NCI-H82 treated with DMSO at 0.1 percent for 48 hours (cell line): ENCODE data around the gene ATP2B3.

Experiments
- DNase-seq: peaks from one replicate; lab custom pipeline; 2025; ENCODE audit not compliant: unreplicated experiment; lab: John Stamatoyannopoulos, UW

ATP2B3 gene

DNA sequence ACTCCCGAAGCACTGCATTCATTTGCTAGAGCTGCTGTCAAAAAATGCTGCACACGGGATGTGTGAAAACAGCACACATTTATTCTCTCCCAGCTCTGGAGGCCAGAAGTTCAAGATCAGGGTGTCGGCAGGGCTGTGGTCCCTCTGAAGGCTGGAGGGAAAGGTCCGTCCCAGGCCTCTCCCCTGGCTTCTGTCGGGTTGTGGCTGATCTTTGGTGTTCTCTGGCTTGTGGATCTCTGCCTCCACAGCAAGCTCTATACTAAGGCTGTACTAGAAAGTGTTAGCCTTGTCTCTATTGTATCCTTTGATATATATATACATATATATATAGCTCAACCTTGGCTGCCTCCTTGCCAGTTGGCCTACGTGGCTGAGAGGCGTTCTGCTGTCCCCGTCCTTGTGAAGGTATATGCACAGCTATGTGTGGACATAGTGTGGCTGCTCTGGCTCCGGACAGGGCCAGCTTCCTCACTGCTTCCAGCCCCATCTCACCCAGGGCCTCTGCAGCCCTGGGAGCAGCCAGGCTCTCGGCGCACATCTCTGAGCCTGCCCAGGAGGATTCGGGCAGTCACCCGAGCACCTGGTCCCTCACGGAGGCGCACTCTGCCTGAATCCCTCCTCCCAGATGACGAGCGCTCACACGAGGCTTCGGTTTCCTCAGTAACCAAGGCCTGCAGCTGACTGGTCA is 114.6 kb downstream of the ATP2B3 start:
- DNase-seq = no peak
